GM21381 (cell line): ENCODE results near the gene CACNA1C.

Source experiments
- ATAC-seq: cut with Tn5 transposase; IDR thresholded peaks from one replicate; pipeline ENCODE4 v1.9.1; 2021; ENCODE audit warnings: mild to moderate bottlenecking, moderate library complexity; ENCODE audit not compliant: unreplicated experiment

CACNA1C gene

GRCh38 chr12:2382370-2383155, 329.8 kb downstream of the CACNA1C start:
- no peak for ATAC-seq

DNA sequence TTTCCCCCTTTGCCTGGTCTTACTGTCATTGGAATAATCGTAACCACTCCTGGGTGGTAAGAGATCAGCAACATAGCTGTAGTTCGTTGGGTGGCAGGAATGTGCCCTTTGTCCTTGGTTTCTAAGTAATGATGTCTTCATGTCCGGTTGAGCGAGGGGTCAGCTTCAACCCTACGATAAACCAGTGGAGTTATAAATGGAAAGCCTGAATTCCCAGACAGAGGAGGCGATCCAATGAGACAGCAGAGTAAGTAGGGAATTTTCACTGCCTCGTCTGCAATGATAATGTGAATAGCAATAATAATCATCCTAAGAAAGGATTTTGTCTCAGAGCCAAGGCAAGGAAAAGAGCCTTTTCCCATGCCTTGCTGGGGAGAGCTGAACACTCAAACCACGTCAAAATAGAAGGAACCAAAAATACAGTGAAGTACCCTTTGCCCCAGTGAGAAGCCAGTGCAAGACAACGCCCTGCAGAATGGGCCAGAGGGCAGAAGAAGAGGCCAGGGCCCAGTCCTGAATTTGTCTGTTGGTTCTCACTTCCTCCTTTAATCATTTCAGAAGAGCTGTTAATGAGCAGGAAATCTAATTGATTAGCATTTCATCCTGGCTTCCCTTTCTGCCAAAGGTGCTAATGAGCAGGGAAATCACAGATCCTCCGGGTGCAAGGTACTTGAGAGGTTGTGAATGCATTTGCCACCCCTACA, 330.7 kb downstream of the CACNA1C start:
- ATAC-seq: no peak

- ATAC-seq: no peak
These were observed 331.2 kb downstream of the CACNA1C start for GRCh38 chr12:2384029-2384386.

- no peak for ATAC-seq
These were observed 332.0 kb downstream of the CACNA1C start for GRCh38 chr12:2384533-2385351.

DNA sequence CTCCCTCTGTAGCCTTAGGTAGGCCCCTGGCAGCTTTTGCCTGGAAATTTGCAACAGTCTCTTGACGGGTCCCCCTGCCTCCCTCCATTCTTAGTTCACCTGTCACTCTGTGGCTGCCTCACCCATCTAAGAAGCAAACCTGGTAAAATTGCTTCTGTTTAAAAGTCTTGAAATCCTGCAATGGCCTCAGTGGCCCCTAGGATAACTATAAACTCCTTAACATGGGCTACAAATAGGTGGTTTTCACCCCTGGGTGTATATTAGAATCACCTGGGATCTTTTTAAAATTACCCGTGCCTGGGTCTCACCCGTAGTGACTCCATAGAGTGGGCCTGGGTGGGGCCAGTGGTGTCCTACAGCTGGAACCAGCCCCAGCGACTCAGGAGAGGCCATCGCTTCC, 332.7 kb downstream of the CACNA1C start:
- ATAC-seq: no peak

GRCh38 chr12:2386566-2386965, 333.8 kb downstream of the CACNA1C start:
- ATAC-seq: no peak

GRCh38 chr12:2387103-2387834, 334.5 kb downstream of the CACNA1C start:
- peak; percentile 68 for ATAC-seq

DNA sequence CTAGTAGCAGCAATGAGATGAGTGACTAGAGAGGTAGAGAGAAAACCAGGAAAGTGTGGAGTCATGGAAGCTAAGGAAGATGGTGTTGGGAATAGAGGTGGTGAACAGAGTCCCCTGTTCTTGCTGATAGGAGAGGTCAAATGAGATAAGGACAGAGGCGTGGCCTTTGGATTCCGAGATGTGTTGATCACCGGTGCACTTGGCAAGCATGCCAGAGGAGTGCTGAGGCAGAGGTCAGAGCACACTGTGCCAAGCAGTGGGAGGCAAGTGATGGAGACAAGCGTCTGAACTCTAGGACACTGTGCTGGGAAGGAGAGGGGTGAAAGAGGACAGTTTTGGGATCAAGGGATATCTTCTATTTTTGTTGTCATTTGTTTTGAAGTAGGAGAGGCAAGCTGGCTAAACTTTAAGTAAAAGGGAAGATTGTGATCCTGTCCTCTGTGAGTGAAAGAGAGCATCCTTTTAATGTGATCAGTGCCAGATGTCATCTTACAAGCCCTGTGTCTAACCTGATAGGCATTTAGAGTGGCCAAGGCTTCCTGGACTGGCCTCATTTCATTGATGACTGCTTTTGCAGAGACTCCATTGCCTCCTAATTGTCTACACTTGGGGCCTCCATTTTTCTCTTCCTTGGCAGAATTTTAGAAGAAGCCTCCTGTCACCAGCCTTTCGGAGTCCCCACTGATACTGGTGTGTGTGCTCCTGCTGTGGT, 336.4 kb downstream of the CACNA1C start:
- no peak for ATAC-seq

DNA sequence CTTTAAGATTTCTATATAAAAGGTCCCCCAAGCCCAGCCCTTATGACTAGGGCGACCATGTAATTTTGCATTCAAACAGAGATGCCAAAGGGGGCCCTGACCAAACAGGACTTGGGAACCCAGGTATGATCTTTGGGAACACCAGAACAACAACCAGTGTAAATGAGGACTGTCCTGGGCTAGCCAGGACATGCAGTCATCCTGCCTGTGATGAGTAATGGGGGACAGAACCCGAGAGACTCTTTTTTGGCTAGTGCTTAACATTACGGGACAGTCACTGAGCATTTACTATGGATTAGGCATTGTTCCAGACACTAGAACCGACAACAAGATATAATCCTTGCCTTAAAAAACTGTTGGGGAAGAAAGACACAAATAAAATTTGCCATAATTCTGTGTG, 337.3 kb downstream of the CACNA1C start:
- no peak for ATAC-seq

GRCh38 chr12:2390850-2391390, 338.1 kb downstream of the CACNA1C start:
- ATAC-seq: no peak

- ATAC-seq: no peak
These were observed 339.0 kb downstream of the CACNA1C start for GRCh38 chr12:2391740-2392331.

DNA sequence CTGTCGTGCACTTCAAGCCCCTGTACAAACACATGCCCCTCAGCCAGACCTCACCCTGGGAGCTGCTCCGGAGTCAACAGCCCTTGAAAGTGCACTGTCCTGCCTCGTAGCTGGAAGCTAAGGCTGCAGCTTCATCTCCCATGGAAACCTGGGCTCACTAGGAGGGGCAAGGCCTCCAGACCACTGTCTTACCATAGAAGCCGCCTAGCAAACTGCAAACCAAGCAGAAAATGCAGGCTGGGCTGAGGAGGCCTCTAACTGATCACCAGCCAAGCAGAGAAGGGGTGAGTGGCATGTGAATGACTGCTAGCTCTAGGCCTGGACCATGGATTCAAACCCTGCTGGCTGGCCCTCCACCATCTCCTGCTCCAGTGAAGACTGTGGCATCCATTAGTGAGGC, 340.2 kb downstream of the CACNA1C start:
- no peak for ATAC-seq

DNA sequence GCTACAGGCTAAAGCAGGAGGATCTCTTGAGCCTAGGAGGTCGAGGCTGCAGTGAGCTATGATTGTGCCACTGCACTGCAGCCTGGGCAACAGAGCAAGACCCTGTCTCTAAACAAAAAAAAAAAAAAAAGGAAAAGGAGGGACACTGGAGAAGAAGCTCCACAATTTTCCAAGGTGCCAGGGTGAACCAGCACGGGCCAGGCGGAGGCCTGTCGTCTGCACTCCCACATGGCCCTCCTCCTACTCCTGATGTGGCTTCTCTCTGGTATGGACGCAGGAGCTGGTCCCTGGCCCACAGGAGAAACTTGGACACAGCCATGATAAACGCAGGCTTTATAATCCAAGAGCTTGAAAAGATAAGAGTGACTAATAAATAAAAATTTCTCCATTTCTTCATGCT, 341.2 kb downstream of the CACNA1C start:
- ATAC-seq: no peak

GRCh38 chr12:2395354-2395977, 342.7 kb downstream of the CACNA1C start:
- ATAC-seq: no peak

GRCh38 chr12:2396448-2396871, 343.7 kb downstream of the CACNA1C start:
- ATAC-seq: no peak

GRCh38 chr12:2397356-2398045, 344.7 kb downstream of the CACNA1C start:
- no peak for ATAC-seq

GRCh38 chr12:2401040-2401439, 348.3 kb downstream of the CACNA1C start:
- no peak for ATAC-seq

- no peak for ATAC-seq
These were observed 349.3 kb downstream of the CACNA1C start for GRCh38 chr12:2402073-2402579.
